ENCODE results near the gene CDNF.

CDNF gene

DNA sequence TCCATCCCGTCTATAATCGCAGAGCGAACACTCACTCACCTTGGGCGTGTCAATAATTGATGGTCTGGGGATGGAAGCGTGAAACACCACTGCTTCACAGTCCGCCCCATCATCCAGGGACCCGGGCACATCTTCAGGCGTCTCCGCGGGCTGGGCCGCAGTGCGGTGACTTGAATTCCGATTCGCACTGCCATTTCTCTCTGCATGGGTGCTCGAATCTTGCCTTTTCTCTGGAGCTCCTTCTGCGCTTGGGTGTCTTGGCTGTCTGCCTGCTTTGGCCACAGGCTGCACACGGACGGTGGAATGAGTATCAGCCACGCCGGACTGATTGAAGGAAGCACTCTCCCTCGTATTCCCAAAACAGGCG, 63.6 kb downstream of the CDNF start:
- peaks cover 7 to 10% of the 10 kb centered on the region in 2 donors for H3K4me1 ChIP-seq (ENCODE audit: control insufficient read depth in 2 of 2, insufficient read depth in 2 of 2, low read length in 2 of 2)
- peak overlapping the region; percentile 35 to 66 for H3K27ac ChIP-seq (ENCODE audit: low read depth in 2 of 2, low read length in 2 of 2)
- no peaks in the 10 kb centered on the region for H3K36me3 ChIP-seq (ENCODE audit: control insufficient read depth in 2 of 2, insufficient read depth in 2 of 2, low read length in 2 of 2)
- H3K27me3 ChIP-seq (ENCODE audit: control insufficient read depth in 2 of 2, insufficient read depth in 2 of 2, low read length in 2 of 2): no peaks in the 10 kb centered on the region
- H3K9me3 ChIP-seq (ENCODE audit: control insufficient read depth in 2 of 2, low read length in 2 of 2): no peaks in the 10 kb centered on the region
- H3K4me3 ChIP-seq (ENCODE audit: low read length in 2 of 2): no peak overlapping the region
- no peak overlapping the region for H3K9ac ChIP-seq (ENCODE audit: low read depth in 1 of 2, low read length in 2 of 2)

DNA sequence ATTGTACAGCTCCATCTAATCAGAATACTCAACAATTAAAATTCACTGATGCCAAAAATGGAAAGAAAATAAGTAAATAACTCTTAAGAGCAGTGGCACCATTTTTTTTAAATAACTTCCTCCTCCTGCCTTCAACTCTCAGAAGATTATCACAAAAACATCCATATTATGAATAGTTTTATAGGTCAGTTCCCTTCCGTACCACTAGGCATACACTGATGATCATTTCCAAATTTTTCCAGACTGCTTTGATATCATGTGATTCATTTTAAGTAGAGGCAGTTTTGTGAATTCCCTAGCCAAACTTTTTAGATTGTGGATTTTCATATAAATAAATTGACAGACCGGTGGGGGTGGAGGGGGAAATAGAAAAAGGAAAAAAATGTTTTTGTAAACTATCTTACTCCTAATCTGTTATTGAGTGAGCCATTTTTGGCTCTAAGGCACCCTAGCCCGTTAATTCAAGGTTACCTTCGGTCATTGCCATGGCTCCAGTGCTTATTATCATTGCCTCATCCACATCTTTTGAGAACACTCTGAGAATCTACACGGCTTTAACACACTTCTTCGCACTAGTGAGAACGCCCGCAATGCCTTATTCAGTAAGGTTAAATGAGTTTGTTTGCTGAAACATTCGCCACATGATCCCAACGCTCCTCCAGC, 64.2 kb downstream of the CDNF start:
- Histone ChIP-seq H3K4me1 (ENCODE audit: control insufficient read depth in 2 of 2, insufficient read depth in 2 of 2, low read length in 2 of 2) (peaks cover 2 to 5% of the 10 kb centered on the region in 2 donors), H3K27ac (ENCODE audit: low read depth in 2 of 2, low read length in 2 of 2) (peak overlapping the region; percentile 35 to 66), H3K9me3 (ENCODE audit: control insufficient read depth in 2 of 2, low read length in 2 of 2) (no peaks in the 10 kb centered on the region), H3K36me3 (ENCODE audit: control insufficient read depth in 2 of 2, insufficient read depth in 2 of 2, low read length in 2 of 2) (no peaks in the 10 kb centered on the region), H3K27me3 (ENCODE audit: control insufficient read depth in 2 of 2, insufficient read depth in 2 of 2, low read length in 2 of 2) (no peaks in the 10 kb centered on the region), H3K9ac (ENCODE audit: low read depth in 1 of 2, low read length in 2 of 2) (no peak overlapping the region), H3K4me3 (ENCODE audit: low read length in 2 of 2) (no peak overlapping the region)

DNA sequence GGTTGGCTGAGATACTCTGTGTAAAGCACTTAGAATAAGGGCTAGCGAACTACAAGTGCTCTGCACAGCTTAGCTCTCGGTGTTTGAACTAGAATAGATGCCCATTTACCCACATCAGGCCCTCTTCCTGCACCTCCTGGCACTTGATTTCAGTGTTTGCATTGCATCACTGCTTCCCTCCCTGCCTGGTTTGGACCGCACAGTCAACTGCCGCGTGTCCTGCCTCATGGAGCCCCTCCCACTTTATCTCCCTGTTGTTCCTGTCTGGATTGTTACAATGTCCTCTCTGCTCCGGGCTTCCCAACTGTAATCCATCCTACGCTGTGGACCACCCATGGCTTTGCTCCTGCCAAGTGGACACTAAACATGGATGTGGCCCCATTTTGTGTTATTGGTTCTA, 65.4 kb downstream of the CDNF start:
- H3K36me3 ChIP-seq (ENCODE audit: control insufficient read depth in 2 of 2, insufficient read depth in 2 of 2, low read length in 2 of 2): no peaks in the 10 kb centered on the region
- no peak overlapping the region for H3K4me3 ChIP-seq (ENCODE audit: low read length in 2 of 2)
- H3K27me3 ChIP-seq (ENCODE audit: control insufficient read depth in 2 of 2, insufficient read depth in 2 of 2, low read length in 2 of 2): no peaks in the 10 kb centered on the region
- no peaks in the 10 kb centered on the region for H3K9me3 ChIP-seq (ENCODE audit: control insufficient read depth in 2 of 2, low read length in 2 of 2)
- no peak overlapping the region for H3K9ac ChIP-seq (ENCODE audit: low read depth in 1 of 2, low read length in 2 of 2)
- H3K4me1 ChIP-seq (ENCODE audit: control insufficient read depth in 2 of 2, insufficient read depth in 2 of 2, low read length in 2 of 2): no peaks in the 10 kb centered on the region
- H3K27ac ChIP-seq (ENCODE audit: low read depth in 2 of 2, low read length in 2 of 2): no peak overlapping the region

DNA sequence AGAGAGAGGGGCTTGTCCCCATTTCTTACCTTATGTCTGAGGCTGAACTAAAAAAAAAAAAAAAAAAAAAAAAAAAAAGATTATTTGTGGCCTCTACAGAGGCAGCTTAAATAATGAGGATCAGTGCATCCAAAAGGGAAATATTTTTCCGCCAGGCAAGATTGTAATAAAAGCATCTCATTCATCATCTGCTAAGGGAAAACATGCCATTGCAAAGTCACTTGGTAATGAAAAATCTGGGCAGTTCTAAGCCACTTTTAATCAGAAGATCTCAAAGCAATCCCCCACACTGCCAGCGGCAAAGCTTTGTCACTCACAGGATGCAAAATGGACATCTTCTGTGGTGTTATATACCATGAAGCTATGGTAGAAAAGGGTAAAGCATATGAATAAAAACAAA, 66.9 kb downstream of the CDNF start:
- no peaks in the 10 kb centered on the region for H3K4me1 ChIP-seq (ENCODE audit: control insufficient read depth in 2 of 2, insufficient read depth in 2 of 2, low read length in 2 of 2)
- H3K4me3 ChIP-seq (ENCODE audit: low read length in 2 of 2): no peak overlapping the region
- no peaks in the 10 kb centered on the region for H3K9me3 ChIP-seq (ENCODE audit: control insufficient read depth in 2 of 2, low read length in 2 of 2)
- H3K27ac ChIP-seq (ENCODE audit: low read depth in 2 of 2, low read length in 2 of 2): no peak overlapping the region
- no peaks in the 10 kb centered on the region for H3K36me3 ChIP-seq (ENCODE audit: control insufficient read depth in 2 of 2, insufficient read depth in 2 of 2, low read length in 2 of 2)
- H3K9ac ChIP-seq (ENCODE audit: low read depth in 1 of 2, low read length in 2 of 2): no peak overlapping the region
- no peaks in the 10 kb centered on the region for H3K27me3 ChIP-seq (ENCODE audit: control insufficient read depth in 2 of 2, insufficient read depth in 2 of 2, low read length in 2 of 2)
